GM20000 (cell line): Measurements from ENCODE around the gene RRAD.
"Not testable (repeated sequence)": the region's sequence is repeated elsewhere in the genome, so short reads cannot be mapped to it uniquely, and the experiment has no call there.

Source experiments
- DNase-seq: peaks from one replicate; pipeline ENCODE4 v3.0.0; 2012; ENCODE audit warnings: low spot score
- TF ChIP-seq, protein P1 (sequence below): IDR thresholded peaks from 2 replicates; pipeline ENCODE4 v1.5.1; 2012; ENCODE audit warnings: mild to moderate bottlenecking, control low read depth; ENCODE audit errors: extremely low read depth, missing control alignments

The RRAD gene

DNA sequence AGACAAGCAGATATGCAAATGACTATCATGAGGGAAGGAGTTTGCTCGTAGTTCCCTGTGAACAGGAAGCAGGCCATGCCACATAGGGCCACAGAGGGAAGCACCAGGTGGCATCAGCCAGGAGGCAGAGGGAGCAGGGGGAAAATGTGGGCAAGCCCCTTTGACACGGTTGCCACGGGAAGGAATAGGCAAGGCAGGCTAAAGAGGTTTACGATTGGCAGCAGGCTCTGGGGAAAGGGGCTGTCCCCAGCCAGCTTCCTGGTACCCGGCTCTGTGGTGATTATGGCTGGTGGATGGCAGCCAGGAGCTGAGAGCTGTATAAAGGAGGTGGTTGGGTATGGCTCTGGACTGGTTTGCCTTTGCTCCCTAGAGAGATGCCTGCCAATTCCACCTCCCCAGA is 36.6 kb upstream of the RRAD start:
- no peak for DNase-seq
- TF ChIP-seq, protein P1, sequence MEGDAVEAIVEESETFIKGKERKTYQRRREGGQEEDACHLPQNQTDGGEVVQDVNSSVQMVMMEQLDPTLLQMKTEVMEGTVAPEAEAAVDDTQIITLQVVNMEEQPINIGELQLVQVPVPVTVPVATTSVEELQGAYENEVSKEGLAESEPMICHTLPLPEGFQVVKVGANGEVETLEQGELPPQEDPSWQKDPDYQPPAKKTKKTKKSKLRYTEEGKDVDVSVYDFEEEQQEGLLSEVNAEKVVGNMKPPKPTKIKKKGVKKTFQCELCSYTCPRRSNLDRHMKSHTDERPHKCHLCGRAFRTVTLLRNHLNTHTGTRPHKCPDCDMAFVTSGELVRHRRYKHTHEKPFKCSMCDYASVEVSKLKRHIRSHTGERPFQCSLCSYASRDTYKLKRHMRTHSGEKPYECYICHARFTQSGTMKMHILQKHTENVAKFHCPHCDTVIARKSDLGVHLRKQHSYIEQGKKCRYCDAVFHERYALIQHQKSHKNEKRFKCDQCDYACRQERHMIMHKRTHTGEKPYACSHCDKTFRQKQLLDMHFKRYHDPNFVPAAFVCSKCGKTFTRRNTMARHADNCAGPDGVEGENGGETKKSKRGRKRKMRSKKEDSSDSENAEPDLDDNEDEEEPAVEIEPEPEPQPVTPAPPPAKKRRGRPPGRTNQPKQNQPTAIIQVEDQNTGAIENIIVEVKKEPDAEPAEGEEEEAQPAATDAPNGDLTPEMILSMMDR: no peak

DNA sequence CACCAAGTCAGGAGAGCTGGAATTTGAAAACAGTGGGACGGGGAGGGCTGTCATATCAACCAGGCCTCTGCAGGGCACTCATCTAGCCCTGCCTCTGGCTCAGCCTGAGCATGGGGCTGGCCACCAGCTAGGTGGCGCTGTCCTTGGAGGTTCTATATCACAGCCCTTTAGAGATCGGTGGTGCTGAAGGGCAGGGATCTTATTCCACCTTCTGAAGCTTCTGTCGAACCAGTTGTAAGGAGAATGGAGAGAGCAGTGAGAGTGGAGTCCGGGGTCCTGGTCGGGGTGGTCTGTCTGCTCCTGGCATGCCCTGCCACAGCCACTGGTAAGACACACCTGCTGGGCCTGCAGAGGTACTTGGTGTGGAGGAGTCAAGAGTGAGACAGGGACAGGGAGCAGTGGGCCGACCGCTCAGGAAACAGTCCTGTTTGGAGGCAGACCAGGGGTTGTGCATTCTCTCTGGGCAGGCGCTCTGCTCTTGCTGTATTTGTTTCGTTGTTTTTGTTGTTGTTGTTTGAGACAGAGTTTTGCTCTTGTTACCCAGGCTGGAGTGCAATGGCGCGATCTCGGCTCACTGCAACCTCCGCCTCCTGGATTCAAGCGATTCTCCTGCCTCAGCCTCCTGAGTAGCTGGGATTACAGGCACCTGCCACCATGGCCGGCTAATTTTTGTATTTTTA is 35.9 kb upstream of the RRAD start, which contains the start of gene CES3:
TSS of gene CES3 (plus strand) at position 202 of the 680 bp plus-strand sequence. CDS start at position 244, 42 bp downstream.
- TF ChIP-seq, protein P1: peak; percentile 80
- DNase-seq: peak; percentile 73

DNA sequence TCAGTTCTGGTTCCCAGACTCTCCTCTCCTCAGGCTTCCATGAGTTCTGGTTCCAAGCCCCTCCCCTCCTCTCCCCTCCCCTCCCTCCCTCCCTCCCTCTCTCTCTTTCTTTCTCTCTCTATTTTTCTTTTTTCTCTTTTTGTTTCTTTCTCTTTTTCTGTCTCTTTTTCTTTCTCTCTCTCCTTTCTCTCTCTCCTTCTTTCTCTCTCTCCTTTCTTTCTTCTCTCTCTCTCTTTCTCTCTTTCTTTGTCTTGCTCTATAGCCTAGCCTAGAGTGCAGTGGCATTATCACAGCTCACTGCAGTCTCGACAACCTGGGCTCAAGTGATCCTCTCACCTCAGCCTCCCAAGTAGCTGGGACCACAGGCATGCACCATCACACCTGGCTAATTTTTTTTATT is 34.9 kb upstream of the RRAD start:
- DNase-seq: no peak
- TF ChIP-seq, protein P1: no peak

DNA sequence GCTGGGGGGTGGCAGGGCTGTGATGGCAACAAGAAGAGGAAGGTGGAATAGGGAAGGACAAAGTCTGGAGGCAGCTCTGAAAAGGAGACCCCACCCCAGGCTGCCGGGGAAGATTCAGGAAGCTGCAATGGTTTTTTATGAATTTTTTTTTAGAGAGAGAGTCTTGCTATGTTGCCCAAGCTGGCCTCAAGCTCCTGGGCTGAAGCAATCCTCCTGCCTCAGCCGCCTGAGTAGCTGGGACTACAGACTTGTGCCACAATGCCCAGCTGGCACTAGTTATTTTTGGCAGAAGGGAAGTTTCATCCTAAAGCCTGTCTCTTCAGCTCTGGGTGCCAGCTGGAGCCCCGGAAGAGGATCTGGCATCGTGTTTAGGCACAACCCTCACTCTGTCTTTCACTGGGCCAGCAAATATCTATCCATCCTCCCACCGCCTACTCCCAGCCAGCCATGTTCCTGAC is 34.4 kb upstream of the RRAD start:
- TF ChIP-seq, protein P1: no peak
- no peak for DNase-seq

DNA sequence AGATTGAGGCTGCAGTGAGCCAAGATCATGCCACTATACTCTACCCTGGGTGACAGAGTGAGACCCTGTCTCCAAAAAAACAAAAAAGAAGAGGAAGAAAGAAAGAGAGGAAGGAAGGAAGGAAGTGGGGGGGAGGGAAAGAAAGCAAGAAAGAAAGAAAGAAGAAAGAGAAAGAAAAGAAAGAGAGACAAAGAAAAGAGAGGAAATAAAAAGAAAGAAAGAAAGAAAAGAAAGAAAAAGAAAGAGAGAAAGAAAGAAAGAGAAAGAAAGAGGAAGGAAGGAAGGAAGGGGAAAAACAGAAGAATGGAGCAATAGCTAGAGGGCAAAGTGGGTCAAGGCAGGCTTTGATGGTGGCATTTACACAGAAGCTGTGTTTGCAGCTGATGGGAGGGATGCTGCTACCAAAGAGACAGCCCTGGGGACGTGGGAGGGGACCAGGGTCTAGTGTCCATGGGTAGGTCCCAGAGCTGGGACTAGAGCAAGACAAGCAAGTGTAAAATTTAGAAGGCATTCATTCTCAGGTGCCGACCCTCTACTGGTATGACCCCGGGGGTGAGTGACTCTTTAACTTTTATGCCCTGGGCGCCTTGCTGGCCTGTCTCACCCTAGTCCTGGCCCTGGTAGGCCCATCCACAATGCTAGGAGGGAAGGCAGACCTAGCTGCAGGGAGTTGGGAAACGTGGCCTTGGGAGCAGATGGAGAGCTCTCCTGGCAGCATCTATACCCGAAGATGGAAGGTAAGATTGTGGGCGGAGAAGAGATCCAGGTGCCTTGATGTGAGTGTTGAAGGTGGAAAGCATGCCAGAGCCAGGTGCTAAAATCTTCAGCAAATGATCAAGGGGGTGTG is 33.7 kb upstream of the RRAD start:
- TF ChIP-seq, protein P1: no peak
- no peak for DNase-seq

DNA sequence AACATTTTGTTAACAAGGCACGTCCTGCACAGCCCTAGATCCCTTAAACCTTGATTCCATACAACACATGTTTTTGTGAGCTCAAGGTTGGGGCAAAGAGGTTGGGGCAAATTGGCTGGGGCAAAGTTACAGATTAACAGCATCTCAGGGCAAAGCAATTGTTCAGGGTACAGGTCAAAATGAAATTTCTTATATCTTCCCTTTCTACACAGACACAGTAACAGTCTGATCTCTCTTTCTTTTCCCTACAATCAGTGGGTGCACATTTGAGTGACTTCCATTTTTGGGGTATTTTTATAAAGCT is 30.8 kb upstream of the RRAD start:
- DNase-seq: not testable (repeated sequence)

DNA sequence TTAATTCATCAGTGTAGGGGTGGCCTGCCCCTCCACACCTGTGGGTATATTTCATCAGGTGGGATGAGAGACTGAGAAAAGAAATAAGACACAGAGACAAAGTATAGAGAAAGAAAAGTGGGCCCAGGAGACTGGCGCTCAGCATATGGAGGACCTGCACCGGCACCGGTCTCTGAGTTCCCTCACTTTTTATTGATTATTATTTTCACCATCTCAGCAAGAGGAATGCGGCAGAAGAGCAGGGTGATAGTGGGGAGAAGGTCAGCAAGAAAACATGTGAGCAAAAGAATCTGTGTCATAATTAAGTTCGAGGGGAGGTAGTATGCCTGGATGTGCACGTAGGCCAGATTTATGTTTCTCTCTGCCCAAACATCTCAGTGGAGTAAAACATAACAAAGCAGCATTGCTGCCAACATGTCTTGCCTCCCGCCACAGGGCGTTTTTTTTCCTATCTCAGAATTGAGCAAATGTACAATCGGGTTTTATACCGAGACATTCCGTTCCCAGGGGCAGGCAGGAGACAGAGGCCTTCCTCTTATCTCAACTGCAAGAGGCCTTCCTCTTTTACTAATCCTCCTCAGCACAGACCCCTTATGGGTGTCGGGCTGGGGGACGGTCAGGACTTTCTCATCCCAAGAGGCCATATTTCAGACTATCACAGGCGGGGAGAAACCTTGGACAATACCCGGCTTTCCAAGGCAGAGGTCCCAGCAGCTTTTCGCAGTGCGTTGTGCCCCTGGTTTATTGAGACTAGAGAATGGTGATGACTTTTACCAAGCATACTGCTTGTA is 30.2 kb upstream of the RRAD start:
- not testable (repeated sequence) for DNase-seq

DNA sequence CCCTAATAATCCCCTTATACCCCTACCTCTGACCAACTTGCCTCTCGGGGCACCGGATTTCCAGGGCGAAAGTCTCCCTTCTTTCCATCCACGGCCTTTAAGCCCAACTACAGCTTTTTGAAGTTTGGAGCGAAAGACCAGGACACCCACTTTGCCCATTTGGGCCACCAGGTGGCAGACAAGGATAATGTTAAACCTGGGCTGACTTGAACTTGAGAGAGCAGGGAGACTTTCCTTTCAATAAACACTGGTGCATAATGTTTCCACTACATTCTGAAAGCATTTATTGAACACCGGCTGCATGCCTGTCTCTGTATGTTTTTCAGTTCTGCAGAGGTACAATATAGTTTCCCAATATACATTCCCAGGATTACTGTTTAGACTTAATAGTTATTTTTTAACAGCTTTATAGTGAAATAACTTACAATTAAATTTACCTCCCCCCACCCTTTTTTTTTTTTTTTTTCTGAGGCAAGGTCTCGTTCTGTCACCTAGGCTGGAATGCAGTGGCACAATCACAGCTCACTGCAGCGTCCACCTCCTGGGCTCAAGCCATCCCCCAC is 28.8 kb upstream of the RRAD start:
- TF ChIP-seq, protein P1: peak; percentile 67

More for the DNA sequence above, 28.8 kb upstream of the RRAD start:
- DNase-seq: peak; percentile 79
